GM23338 (cell line): ENCODE measurements around the gene OR3A2.

Experiments
- CREB1 ChIP-seq: fragments of 250-450 bp; sonication (Bioruptor Pico); IDR thresholded peaks from 2 replicates; pipeline ENCODE4 v1.5.0; 2020; ENCODE audit warnings: low read depth, mild to moderate bottlenecking, moderate library complexity
- ETS1 ChIP-seq: IDR thresholded peaks from 2 replicates; pipeline ENCODE4 v1.6.1; 2016; ENCODE audit warnings: antibody characterized with exemption
- EZH2 ChIP-seq: fragments of 200-600 bp; sonication (generic); IDR thresholded peaks from one replicate; pipeline ENCODE4 v1.8.0; 2017; ENCODE audit warnings: antibody characterized with exemption, mild to moderate bottlenecking, low read depth; ENCODE audit not compliant: unreplicated experiment
- EZH2phosphoT487 ChIP-seq: fragments of 200-600 bp; sonication (generic); IDR thresholded peaks from one replicate; pipeline ENCODE4 v1.8.1; 2018; ENCODE audit warnings: antibody characterized with exemption; ENCODE audit not compliant: unreplicated experiment
- JUNB ChIP-seq: IDR thresholded peaks from one replicate; pipeline ENCODE4 v1.6.1; 2016; ENCODE audit warnings: antibody characterized with exemption; ENCODE audit not compliant: unreplicated experiment
- NANOG ChIP-seq: IDR thresholded peaks from 2 replicates; pipeline ENCODE4 v1.6.1; 2016; ENCODE audit warnings: antibody characterized with exemption, borderline replicate concordance
- POLR2AphosphoS5 ChIP-seq: IDR thresholded peaks from 2 replicates; pipeline ENCODE4 v1.6.1; 2016; ENCODE audit warnings: antibody characterized with exemption, low read depth
- STAT1 ChIP-seq: IDR thresholded peaks from one replicate; pipeline ENCODE4 v1.6.1; 2016; ENCODE audit warnings: antibody characterized with exemption; ENCODE audit not compliant: unreplicated experiment
- ZNF114 ChIP-seq: fragments of 250-450 bp; sonication (Bioruptor Pico); IDR thresholded peaks from 2 replicates; pipeline ENCODE4 v1.5.0; 2020; ENCODE audit warnings: mild to moderate bottlenecking, moderate library complexity
- ZNF331 ChIP-seq: fragments of 250-450 bp; sonication (Bioruptor Pico); IDR thresholded peaks from 2 replicates; pipeline ENCODE4 v1.5.0; 2020; ENCODE audit warnings: low read depth, mild to moderate bottlenecking, moderate library complexity
- ZNF462 ChIP-seq: fragments of 250-450 bp; sonication (Bioruptor Pico); IDR thresholded peaks from 2 replicates; pipeline ENCODE4 v1.5.0; 2020; ENCODE audit warnings: mild to moderate bottlenecking, moderate library complexity
- TF ChIP-seq, protein P1 (sequence below), 2 experiments: fragments of 200-600 bp in 1 of 2; sonication (generic) in 1 of 2; conservative IDR thresholded peaks; 2 replicates each; pipeline versions ENCODE4 v1.5.1 to v1.6.1; 2016 to 2017; ENCODE audit warnings: antibody characterized with exemption in 2 of 2, low read depth in 2 of 2, mild to moderate bottlenecking in 2 of 2, moderate library complexity in 1 of 2
- TF ChIP-seq, protein P2 (sequence below): IDR thresholded peaks from one replicate; pipeline ENCODE4 v1.6.1; 2018; ENCODE audit warnings: antibody characterized with exemption; ENCODE audit not compliant: unreplicated experiment

- TF ChIP-seq, protein P1, sequence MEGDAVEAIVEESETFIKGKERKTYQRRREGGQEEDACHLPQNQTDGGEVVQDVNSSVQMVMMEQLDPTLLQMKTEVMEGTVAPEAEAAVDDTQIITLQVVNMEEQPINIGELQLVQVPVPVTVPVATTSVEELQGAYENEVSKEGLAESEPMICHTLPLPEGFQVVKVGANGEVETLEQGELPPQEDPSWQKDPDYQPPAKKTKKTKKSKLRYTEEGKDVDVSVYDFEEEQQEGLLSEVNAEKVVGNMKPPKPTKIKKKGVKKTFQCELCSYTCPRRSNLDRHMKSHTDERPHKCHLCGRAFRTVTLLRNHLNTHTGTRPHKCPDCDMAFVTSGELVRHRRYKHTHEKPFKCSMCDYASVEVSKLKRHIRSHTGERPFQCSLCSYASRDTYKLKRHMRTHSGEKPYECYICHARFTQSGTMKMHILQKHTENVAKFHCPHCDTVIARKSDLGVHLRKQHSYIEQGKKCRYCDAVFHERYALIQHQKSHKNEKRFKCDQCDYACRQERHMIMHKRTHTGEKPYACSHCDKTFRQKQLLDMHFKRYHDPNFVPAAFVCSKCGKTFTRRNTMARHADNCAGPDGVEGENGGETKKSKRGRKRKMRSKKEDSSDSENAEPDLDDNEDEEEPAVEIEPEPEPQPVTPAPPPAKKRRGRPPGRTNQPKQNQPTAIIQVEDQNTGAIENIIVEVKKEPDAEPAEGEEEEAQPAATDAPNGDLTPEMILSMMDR (conservative IDR thresholded peaks at IDR 0.05; ENCODE audit: low read depth in 2 of 2) = no peak
- TF ChIP-seq EZH2 (no peak), ZNF331 (CRISPR knock-in tag) (no peak), CREB1 (CRISPR knock-in tag) (no peak), ZNF114 (CRISPR knock-in tag) (no peak), POLR2AphosphoS5 (no peak), EZH2phosphoT487 (no peak), JUNB (no peak), NANOG (no peak), STAT1 (no peak), ETS1 (no peak), ZNF462 (CRISPR knock-in tag) (no peak)
- TF ChIP-seq, protein P2, sequence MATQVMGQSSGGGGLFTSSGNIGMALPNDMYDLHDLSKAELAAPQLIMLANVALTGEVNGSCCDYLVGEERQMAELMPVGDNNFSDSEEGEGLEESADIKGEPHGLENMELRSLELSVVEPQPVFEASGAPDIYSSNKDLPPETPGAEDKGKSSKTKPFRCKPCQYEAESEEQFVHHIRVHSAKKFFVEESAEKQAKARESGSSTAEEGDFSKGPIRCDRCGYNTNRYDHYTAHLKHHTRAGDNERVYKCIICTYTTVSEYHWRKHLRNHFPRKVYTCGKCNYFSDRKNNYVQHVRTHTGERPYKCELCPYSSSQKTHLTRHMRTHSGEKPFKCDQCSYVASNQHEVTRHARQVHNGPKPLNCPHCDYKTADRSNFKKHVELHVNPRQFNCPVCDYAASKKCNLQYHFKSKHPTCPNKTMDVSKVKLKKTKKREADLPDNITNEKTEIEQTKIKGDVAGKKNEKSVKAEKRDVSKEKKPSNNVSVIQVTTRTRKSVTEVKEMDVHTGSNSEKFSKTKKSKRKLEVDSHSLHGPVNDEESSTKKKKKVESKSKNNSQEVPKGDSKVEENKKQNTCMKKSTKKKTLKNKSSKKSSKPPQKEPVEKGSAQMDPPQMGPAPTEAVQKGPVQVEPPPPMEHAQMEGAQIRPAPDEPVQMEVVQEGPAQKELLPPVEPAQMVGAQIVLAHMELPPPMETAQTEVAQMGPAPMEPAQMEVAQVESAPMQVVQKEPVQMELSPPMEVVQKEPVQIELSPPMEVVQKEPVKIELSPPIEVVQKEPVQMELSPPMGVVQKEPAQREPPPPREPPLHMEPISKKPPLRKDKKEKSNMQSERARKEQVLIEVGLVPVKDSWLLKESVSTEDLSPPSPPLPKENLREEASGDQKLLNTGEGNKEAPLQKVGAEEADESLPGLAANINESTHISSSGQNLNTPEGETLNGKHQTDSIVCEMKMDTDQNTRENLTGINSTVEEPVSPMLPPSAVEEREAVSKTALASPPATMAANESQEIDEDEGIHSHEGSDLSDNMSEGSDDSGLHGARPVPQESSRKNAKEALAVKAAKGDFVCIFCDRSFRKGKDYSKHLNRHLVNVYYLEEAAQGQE = no peak
Measured at GRCh38 chr17:3378321-3378720, 7.8 kb downstream of the OR3A2 start.
